HEK293T (cell line): ENCODE data around the gene EXOC7.

ENCODE experiments used
- FOXA1 ChIP-seq: fragments of 450-650 bp; IDR thresholded peaks from 2 replicates; pipeline ENCODE4 v1.6.1; 2016; ENCODE audit warnings: mild to moderate bottlenecking
- HDGF ChIP-seq: fragments of 450-650 bp; IDR thresholded peaks from 2 replicates; pipeline ENCODE4 v1.6.1; 2017; ENCODE audit warnings: antibody characterized with exemption, borderline replicate concordance
- NFRKB ChIP-seq: fragments of 450-650 bp; IDR thresholded peaks from 2 replicates; pipeline ENCODE4 v1.6.1; 2016; ENCODE audit warnings: mild to moderate bottlenecking, moderate library complexity
- SP1 ChIP-seq: fragments of 450-650 bp; IDR thresholded peaks from 2 replicates; pipeline ENCODE4 v1.6.1; 2017

DNA sequence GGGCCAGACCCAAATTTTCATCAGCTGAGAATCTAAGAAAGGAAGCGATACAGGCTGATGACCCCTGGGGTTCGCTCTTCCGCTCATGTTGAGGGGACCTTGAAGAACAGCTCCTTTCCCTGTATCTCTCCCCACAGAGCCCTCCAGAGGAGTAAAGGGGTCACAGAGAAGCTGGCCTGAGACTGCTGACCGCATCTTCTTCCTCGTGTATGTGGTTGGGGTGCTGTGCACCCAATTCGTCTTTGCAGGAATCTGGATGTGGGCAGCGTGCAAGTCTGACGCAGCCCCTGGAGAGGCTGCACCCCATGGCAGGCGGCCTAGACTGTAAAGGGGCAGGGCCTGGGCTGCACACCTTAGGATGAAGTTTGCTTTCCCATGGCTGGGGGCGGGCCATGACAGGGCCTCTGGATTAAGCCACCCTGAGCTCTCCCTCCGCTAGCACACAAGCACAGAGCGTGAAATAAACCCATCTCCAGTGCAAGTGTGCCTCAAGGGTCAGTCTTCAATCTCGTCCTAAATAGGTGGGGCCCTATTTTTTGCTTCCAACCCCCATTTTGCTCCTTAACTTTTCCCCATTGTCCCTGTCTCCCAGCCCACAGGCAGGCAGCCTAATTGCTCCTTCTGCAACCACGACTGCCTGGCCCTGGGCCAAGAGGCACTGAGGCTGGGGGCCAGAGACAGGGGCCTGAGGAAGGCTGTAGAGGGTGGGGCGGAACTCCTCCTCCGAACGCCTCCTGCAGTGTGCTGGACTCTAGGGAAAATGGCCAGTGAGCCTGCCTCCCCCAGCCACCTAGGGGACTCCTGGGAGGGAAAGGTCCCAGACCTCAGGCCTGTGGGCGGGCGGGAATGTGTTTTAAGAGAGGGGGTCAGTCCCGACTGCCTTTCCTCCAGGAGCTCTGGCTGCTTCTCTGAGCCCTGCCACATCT is 21.0 kb downstream of the EXOC7 start:
- TF ChIP-seq NFRKB (no peak), FOXA1 (no peak), SP1 (no peak), HDGF (no peak)
